Effector memory CD8-positive, alpha-beta T cell (primary cell): Measurements from ENCODE around the gene PLCD1.
A peak's percentile ranks its signal among the peaks of the same experiment; 100 is the strongest.

Source experiments
- ATAC-seq: fragments of 150-1000 bp; cut with Tn5 transposase; replicated peaks from 2 replicates; pipeline ENCODE4 v1.10.0; 2021; ENCODE audit warnings: mild to moderate bottlenecking, moderate library complexity
- DNase-seq, 3 experiments: peaks; one replicate each; pipeline ENCODE4 v3.0.0; 2021
- H3K27ac Mint-ChIP-seq, 2 donors: one replicate each; pipeline ENCODE4 v1.8.0; 2022; ENCODE audit warnings: mild to moderate bottlenecking in 2 of 2, mixed read lengths in 2 of 2, moderate library complexity in 2 of 2
- H3K27me3 Mint-ChIP-seq, 2 donors: one replicate each; pipeline ENCODE4 v1.8.0; 2022; ENCODE audit warnings: mixed read lengths in 2 of 2
- H3K36me3 Mint-ChIP-seq: one replicate; pipeline ENCODE4 v1.8.0; 2022; ENCODE audit warnings: mild to moderate bottlenecking, moderate library complexity, mixed read lengths; ENCODE audit not compliant: insufficient read depth
- H3K4me1 Mint-ChIP-seq, 2 donors: one replicate each; pipeline ENCODE4 v1.8.0; 2022; ENCODE audit warnings: low read depth in 2 of 2, mixed read lengths in 2 of 2
- H3K4me3 Mint-ChIP-seq, 2 donors: one replicate each; pipeline ENCODE4 v1.8.0; 2022; ENCODE audit warnings: mild to moderate bottlenecking in 2 of 2, mixed read lengths in 2 of 2, moderate library complexity in 2 of 2
- H3K9me3 Mint-ChIP-seq, 2 donors: one replicate each; pipeline ENCODE4 v1.8.0; 2022; ENCODE audit warnings: mixed read lengths in 2 of 2

The PLCD1 gene

GRCh38 chr3:38006031-38006430, 23.4 kb downstream of the PLCD1 start:
- peaks cover 21% of the 10 kb centered on the region in 2 donors for H3K4me1 Mint-ChIP-seq
- no peak for DNase-seq
- H3K36me3 Mint-ChIP-seq: peaks cover 22% of the 10 kb centered on the region
- no peaks in the 10 kb centered on the region for H3K9me3 Mint-ChIP-seq
- no peak overlapping the region for H3K27ac Mint-ChIP-seq
- H3K27me3 Mint-ChIP-seq: no peaks in the 10 kb centered on the region
- H3K4me3 Mint-ChIP-seq: no peak overlapping the region
- ATAC-seq: no peak

DNA sequence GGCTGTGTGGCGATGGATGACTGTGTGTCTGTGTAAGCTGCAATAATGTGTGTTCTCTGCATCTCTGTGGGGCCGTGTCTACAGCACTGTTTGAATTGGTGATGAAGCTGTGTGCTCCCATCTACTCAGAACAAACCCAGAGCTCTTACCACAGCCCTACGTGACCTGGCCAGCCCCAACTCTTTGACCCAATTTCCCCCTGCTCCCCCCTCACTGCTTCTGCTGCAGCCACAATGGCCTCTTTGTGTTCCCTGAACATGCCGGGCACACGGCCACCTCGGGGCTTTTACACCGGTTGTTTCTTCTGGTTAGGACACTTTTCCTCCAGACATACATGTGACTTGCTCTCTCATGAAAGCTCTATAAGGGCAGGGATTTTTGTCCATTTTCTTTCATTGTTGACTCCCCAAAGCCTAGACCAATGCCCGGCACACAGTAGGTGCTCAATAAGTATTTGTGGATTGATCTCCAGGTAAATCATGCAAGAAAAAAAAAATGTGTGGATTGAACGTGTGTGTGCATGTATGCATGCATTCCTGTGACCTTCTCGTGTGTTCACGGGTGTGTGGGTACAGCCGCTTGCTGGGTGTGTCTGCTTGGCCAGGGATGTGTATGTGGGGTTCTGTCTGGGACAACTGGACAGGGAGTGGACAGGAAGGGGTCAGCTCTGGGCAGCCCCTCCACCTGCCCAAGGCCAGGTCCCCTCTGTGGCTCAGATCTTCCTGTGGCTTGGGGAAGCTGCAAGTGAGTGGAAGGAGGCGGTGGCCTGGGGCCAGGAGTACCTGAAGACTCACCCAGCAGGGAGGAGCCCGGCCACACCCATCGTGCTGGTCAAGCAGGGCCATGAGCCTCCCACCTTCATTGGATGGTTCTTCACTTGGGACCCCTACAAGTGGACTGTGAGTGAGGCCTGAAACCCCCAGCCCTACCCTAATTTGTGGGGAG, 24.1 kb downstream of the PLCD1 start:
- Mint-ChIP-seq H3K9me3 (no peaks in the 10 kb centered on the region), H3K27ac (no peak overlapping the region)

DNA sequence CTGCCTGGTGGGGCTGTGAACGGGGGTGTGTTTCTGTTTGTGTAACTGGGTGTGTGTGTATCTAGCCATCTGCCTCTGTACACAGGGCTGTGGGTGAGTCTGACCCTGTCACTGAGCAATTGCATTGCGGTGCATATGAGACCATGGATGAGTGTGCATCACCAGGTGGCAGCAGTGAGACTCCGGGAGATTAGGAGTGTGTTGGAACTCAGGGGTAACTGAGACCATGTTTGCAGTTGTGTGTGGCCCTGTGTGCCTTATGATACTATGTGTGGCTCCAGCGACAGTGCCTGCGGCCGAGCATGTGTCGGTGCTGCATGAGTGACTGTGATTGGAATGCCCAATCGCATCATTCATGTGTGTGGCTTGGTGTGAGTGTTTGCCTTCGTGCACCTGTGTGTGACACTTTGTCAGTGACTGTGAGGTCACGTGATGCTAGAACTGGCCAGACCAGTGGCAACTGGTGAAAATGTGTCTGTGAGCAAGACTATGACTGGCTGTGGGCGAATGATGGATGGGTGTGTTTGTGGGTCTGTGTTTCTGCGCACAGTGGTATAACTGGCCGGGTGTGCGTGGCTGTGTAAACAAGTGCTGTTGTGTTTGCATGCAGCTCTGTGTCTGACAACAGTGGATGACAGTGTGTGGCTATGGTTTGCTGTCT, 24.9 kb downstream of the PLCD1 start:
- no peaks in the 10 kb centered on the region for H3K27me3 Mint-ChIP-seq
- peaks cover 23 to 25% of the 10 kb centered on the region in 2 donors for H3K4me1 Mint-ChIP-seq
- ATAC-seq (peak; percentile 72), DNase-seq (peak in 2 of 3 experiments; percentile 49 to 51)
- H3K36me3 Mint-ChIP-seq: peaks cover 26% of the 10 kb centered on the region
- H3K9me3 Mint-ChIP-seq: no peaks in the 10 kb centered on the region
- H3K27ac Mint-ChIP-seq: peak overlapping the region in 1 of 2 donors; percentile 89
- H3K4me3 Mint-ChIP-seq: peak overlapping the region in 1 of 2 donors; percentile 17

More for the DNA sequence above, 24.1 kb downstream of the PLCD1 start:
- no peaks in the 10 kb centered on the region for H3K27me3 Mint-ChIP-seq
- DNase-seq: no peak
- no peak overlapping the region for H3K4me3 Mint-ChIP-seq
- peaks cover 21% of the 10 kb centered on the region in 2 donors for H3K4me1 Mint-ChIP-seq
- peak; percentile 28 for ATAC-seq
- H3K36me3 Mint-ChIP-seq: peaks cover 23% of the 10 kb centered on the region

GRCh38 chr3:38003817-38004414, 25.5 kb downstream of the PLCD1 start:
- Mint-ChIP-seq H3K4me1 (peaks cover 28 to 31% of the 10 kb centered on the region in 2 donors), H3K9me3 (no peaks in the 10 kb centered on the region), H3K27ac (peak overlapping the region; percentile 29 to 89), H3K36me3 (peaks cover 26% of the 10 kb centered on the region), H3K27me3 (no peaks in the 10 kb centered on the region), H3K4me3 (no peak overlapping the region)
- no peak for DNase-seq
- no peak for ATAC-seq

GRCh38 chr3:38003371-38003816, 26.0 kb downstream of the PLCD1 start:
- ATAC-seq: peak; percentile 33
- Mint-ChIP-seq H3K9me3 (no peaks in the 10 kb centered on the region), H3K36me3 (peaks cover 30% of the 10 kb centered on the region), H3K4me1 (peaks cover 32 to 33% of the 10 kb centered on the region in 2 donors), H3K4me3 (no peak overlapping the region), H3K27me3 (no peaks in the 10 kb centered on the region), H3K27ac (peak overlapping the region; percentile 29 to 89)
- peak; percentile 50 to 55 (median 51) for DNase-seq

DNA sequence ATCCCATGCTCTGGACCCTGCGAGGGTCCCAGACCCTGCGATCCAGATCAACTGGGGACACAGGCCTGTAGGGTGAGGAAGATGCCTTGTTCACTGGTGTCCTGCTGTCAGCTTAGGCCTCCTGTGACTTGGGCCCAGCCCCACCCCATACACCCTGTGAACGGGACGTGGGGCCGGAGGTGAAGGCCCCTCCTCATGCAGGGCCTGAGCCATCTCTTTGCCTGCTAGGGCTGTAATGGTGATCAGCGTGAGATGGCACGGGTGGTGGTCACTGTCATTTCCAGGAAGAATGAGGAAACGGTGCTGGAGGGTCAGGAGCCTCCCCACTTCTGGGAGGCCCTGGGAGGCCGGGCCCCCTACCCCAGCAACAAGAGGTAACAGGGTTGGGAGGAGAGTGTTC, 26.5 kb downstream of the PLCD1 start:
- peak overlapping the region; percentile 29 to 89 for H3K27ac Mint-ChIP-seq
- H3K4me3 Mint-ChIP-seq: no peak overlapping the region

DNA sequence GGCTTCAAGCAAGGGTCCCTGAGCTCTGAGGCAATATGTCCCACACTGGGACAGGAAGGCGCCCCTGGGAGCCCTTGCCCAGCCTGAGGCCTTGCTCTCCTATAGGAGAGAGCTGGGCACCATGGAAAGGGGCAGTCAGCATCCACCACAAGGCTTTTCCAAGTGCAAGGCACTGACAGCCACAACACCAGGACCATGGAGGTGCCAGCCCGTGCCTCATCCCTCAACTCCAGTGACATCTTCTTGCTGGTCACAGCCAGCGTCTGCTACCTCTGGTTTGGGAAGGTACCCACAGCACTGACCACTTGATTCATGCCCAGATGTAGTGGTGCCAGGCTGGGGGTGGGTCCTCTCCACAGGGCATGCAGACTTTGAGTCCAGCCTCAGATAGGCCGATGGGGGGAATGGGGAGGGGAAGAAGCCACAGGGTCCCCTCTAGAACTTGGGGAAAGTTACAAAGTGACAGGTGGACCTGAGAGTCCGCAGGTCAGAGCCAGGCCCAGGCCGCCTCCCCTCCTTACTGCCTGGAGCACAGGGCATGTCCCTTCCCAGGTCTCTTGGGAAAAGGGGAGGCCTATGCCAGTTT, 27.1 kb downstream of the PLCD1 start:
- H3K27ac Mint-ChIP-seq: peak overlapping the region in 1 of 2 donors; percentile 89
- peaks cover 37% of the 10 kb centered on the region in 2 donors for H3K4me1 Mint-ChIP-seq
- ATAC-seq (no peak), DNase-seq (no peak)
- peaks cover 30% of the 10 kb centered on the region for H3K36me3 Mint-ChIP-seq
- no peaks in the 10 kb centered on the region for H3K27me3 Mint-ChIP-seq
- H3K4me3 Mint-ChIP-seq: no peak overlapping the region
- no peaks in the 10 kb centered on the region for H3K9me3 Mint-ChIP-seq

More for the DNA sequence above, 26.5 kb downstream of the PLCD1 start:
- DNase-seq (no peak), ATAC-seq (no peak)
- H3K9me3 Mint-ChIP-seq: no peaks in the 10 kb centered on the region
- H3K36me3 Mint-ChIP-seq: peaks cover 31% of the 10 kb centered on the region
- no peaks in the 10 kb centered on the region for H3K27me3 Mint-ChIP-seq
- peaks cover 37% of the 10 kb centered on the region in 2 donors for H3K4me1 Mint-ChIP-seq

GRCh38 chr3:38001456-38002081, 27.9 kb downstream of the PLCD1 start:
- H3K27me3 Mint-ChIP-seq: no peaks in the 10 kb centered on the region

GRCh38 chr3:38000965-38001455, 28.4 kb downstream of the PLCD1 start:
- Mint-ChIP-seq H3K27me3 (no peaks in the 10 kb centered on the region), H3K27ac (no peak overlapping the region), H3K4me3 (no peak overlapping the region), H3K36me3 (peaks cover 22% of the 10 kb centered on the region), H3K4me1 (peaks cover 48 to 50% of the 10 kb centered on the region in 2 donors), H3K9me3 (no peaks in the 10 kb centered on the region)
- ATAC-seq (no peak), DNase-seq (no peak)

More at GRCh38 chr3:38001456-38002081, 27.9 kb downstream of the PLCD1 start:
- H3K9me3 Mint-ChIP-seq: no peaks in the 10 kb centered on the region
- peak overlapping the region in 1 of 2 donors; percentile 89 for H3K27ac Mint-ChIP-seq
- H3K36me3 Mint-ChIP-seq: peaks cover 26% of the 10 kb centered on the region
- H3K4me1 Mint-ChIP-seq: peaks cover 42 to 44% of the 10 kb centered on the region in 2 donors
- ATAC-seq (no peak), DNase-seq (no peak)
- no peak overlapping the region for H3K4me3 Mint-ChIP-seq

DNA sequence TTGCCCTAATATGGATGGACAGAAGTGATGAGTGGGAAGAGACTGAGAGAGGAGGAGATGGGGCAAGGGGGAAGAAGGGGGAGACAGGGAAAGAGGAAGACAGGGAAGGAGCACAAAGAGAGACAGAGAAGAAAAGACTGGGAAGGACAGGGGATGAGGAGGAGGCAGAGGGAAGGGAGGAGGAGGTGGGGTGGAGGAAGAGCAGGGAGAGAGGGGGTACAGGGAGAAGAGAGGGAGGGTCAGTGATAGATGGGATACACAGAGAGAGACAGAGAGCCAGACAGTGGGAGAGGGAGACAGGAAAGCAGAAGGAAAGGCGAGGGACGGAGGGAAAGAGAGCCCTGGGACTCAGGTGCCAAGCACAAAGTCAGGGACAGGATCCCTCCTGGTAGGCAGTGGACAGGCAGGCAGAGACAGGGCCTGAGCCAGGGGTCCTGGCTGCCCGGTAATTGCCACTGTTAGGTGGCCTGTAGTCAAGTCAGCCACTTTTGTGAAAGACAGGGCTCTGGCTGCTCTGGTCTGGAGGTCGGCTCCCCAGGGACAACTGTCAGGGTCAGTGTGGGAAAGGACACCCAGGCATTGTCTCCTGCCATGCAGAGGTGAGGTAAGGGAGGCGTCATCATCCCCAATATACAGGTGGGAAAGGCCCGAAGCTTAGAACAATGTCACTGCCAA, 29.1 kb downstream of the PLCD1 start:
- ATAC-seq (no peak), DNase-seq (no peak)
- Mint-ChIP-seq H3K36me3 (peaks cover 19% of the 10 kb centered on the region), H3K9me3 (no peaks in the 10 kb centered on the region), H3K27me3 (no peaks in the 10 kb centered on the region), H3K27ac (peak overlapping the region; percentile 80 to 92), H3K4me1 (peaks cover 54 to 56% of the 10 kb centered on the region in 2 donors), H3K4me3 (no peak overlapping the region)

- Mint-ChIP-seq H3K4me3 (peak overlapping the region; percentile 70 to 78), H3K9me3 (no peaks in the 10 kb centered on the region), H3K27me3 (no peaks in the 10 kb centered on the region), H3K36me3 (peaks cover 16% of the 10 kb centered on the region), H3K27ac (peak overlapping the region; percentile 80 to 92), H3K4me1 (peaks cover 54 to 57% of the 10 kb centered on the region in 2 donors)
- ATAC-seq (no peak), DNase-seq (no peak)
These were observed 29.6 kb downstream of the PLCD1 start for GRCh38 chr3:37999836-38000235.

DNA sequence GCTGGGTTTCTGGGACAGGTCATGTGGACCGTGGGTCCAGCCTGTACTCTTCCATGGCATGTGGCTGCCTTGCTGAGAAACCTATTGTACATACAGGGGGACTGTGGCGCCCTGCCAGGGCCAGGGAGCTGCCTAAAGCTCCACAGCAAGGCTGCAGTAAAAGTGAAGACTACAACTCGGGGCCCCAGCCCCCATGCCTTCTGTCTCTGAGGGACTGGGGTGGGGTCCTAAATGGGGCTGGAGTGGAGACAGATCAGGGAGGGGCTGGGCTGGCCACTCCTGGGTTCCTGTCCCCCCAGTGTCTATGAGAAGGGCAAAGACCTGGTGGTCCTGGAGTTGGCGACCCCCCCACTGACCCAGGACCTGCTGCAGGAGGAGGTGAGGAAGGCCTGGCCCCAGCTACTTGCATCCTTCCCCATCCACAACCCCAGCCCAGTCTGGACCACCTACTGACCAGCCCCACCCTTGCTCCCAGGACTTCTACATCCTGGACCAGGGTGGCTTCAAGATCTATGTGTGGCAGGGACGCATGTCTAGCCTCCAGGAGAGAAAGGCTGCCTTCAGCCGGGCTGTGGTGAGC, 31.6 kb downstream of the PLCD1 start:
- peak overlapping the region; percentile 70 to 78 for H3K4me3 Mint-ChIP-seq
- no peaks in the 10 kb centered on the region for H3K9me3 Mint-ChIP-seq
- H3K4me1 Mint-ChIP-seq: peaks cover 55 to 58% of the 10 kb centered on the region in 2 donors
- H3K36me3 Mint-ChIP-seq: peaks cover 20% of the 10 kb centered on the region
- H3K27ac Mint-ChIP-seq: peak overlapping the region; percentile 92 to 96
- no peak for DNase-seq
- H3K27me3 Mint-ChIP-seq: no peaks in the 10 kb centered on the region
- ATAC-seq: no peak
